ENCODE data around the gene SCGB1A1.
A peak's percentile ranks its signal among the peaks of the same experiment; 100 is the strongest.
"Not testable (repeated sequence)": the region's sequence is repeated elsewhere in the genome, so short reads cannot be mapped to it uniquely, and the experiment has no call there.

The SCGB1A1 gene, protein sequence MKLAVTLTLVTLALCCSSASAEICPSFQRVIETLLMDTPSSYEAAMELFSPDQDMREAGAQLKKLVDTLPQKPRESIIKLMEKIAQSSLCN

DNA sequence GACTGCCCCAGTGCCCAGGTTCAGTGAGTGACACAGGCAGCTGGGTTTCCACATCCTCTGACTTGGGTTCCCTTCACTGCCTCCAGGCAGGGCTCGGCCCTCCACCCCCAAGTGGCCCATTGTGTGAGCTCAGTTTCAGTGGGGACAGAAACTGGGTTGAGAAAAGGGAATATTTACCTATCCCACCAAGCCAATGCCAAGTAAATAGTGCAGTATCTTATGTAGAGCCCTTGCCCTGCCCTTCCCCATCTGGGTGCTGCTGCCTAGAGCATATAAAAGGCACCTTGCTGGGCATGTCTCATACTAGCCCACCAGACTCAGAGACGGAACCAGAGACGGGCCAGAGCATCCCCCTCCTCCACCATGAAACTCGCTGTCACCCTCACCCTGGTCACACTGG is at the start of gene SCGB1A1:
Gene SCGB1A1, plus strand, starts transcription at position 301 of the 400 bp plus-strand sequence. Its CDS starts 63 bp downstream, at position 364.
- no peak for DNase-seq (ENCODE audit: low spot score)

DNA sequence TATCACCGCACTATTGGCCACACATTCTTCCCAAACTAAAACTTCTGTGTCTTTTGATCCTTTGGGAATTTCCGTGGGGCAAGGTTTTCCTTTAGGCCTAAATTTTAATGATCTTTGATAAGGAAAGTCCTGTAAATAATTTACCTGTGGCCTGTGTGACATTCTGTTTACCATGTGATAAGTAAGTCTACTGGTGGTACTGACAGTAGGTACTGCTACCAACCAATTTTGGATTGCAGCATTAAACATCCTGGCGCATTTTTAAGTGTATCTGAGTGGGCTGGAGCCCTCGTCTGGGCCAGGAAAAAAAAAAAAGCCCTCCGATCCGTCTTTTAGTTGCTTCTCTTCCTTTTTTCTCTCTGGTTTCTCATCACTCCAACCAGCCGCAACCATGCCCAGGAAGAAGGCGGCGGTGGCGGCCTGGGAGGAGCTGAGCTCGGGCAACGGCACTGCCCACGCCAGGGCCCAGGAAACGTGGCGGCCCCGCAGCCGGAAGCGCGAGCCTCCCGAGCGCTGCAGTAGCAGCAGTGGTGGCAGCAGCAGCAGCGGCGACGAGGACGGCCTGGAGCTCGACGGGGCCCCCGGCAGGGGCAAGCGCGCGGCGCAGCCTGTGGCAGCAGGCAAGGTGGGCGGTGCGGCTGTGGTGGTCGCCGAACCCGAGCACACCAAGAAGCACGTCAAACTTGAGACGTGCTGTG is 47.9 kb upstream of the SCGB1A1 start:
- DNase-seq (ENCODE audit: low spot score), result no peak

- no peak for DNase-seq (ENCODE audit: low spot score)
These were observed 46.0 kb upstream of the SCGB1A1 start for GRCh38 chr11:62372871-62373270.

- DNase-seq (ENCODE audit: low spot score), result no peak
These were observed 45.2 kb upstream of the SCGB1A1 start for GRCh38 chr11:62373464-62374119.

DNA sequence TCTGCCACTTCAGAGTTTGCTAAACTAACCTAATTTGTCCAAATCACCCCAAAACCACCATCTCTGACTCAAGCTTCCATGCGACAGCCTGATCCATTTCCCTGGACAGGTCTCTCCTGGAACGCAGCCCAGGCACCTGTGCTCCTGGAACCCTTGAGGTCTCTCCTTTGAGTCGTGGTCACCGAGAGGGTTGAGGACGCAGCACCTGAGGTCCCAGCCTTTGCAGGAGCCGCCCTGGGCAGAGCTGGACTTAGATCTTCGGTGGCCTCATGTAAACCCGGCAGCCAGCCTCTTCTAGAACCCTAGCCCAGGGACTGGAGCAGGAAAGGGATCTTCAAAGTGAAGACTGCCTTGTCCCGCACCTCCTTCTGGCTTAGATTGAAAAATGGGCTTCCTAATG is 44.0 kb upstream of the SCGB1A1 start:
- DNase-seq (ENCODE audit: low spot score), result no peak

GRCh38 chr11:62378459-62379063 is 40.3 kb upstream of the SCGB1A1 start:
- DNase-seq (ENCODE audit: low spot score), result not testable (repeated sequence)

- DNase-seq (ENCODE audit: low spot score), result not testable (repeated sequence)
These were observed 39.2 kb upstream of the SCGB1A1 start for GRCh38 chr11:62379586-62379985.

DNA sequence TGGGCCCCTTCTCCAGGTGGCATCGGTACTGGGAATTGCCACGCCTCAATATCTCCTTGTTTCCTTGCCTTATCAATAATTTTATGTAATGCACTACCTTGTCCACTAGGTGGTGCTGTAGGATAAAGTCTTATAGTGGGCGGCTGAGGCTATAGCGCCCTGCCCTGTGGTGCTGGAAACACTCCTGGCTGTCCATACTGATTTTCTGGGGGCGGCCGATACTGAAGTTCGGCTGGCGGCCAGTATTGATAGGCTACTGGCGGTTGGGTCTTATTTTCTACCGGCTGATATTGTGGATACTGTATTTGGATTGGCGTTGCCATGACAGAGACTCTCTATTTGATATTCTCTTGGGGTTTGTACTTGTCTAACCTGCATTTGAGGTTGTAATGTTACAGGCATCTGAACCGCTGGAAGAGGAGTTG is 38.0 kb upstream of the SCGB1A1 start:
- DNase-seq (ENCODE audit: low spot score), result peak; percentile 69

- DNase-seq (ENCODE audit: low spot score), result no peak
These were observed 35.0 kb upstream of the SCGB1A1 start for GRCh38 chr11:62383822-62384221.

DNA sequence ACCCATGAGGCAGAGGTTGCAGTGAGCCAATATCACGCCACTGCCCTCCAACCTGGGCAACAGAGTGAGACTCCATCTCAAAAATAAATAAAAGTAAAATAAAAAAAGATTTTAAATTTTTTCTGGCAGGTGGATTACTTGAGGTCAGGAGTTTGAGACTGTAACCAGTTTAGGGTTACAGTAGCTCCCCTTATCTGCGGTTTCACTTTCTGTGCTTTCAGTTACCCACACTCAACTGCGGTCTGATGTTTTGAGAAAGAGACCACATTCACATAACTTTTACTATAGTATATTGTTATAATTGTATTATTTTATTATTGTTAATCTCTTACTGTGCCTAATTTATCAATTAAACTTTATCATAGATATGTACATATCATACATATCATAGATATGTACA is 32.8 kb upstream of the SCGB1A1 start:
- not testable (repeated sequence) for DNase-seq (ENCODE audit: low spot score)

- DNase-seq (ENCODE audit: low spot score), result no peak
These were observed 31.5 kb upstream of the SCGB1A1 start for GRCh38 chr11:62387381-62387780.

DNA sequence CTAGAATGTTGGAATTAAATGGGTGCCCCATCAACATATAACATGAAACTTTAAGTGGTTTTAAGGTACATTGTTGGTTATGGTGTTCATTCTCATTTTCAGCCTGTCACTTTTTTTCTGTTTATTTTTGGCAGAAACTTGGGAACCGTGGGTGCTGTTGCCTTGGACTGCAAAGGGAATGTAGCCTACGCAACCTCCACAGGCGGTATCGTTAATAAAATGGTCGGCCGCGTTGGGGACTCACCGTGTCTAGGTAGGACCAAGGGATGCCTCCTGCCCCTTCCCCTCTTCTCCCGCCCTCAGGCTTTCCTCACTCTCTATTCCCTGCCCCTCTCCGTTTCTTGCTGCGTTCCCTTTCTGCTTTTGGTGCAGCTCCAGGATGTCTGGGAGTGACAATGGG is 29.8 kb upstream of the SCGB1A1 start:
- no peak for DNase-seq (ENCODE audit: low spot score)

DNA sequence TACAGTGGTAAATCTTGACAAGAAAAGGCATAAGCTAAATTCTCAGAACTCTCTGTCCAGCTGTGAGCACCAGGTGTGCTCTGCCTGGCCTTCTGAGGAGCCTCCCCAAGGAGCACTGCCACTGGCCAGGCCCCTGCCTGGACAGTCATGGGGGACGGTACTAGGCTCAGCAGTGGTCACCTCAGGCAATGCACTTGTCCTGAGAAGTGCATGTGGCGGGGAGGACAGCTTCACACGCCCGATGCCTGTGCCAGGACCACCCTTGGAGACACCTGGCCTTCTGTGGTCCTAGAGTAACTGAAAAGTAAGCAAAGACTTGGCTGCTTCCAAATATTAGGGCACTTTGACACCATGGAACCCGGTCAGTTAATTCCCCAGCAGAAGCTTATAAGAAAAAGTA is 28.6 kb upstream of the SCGB1A1 start:
- DNase-seq (ENCODE audit: low spot score), result no peak

GRCh38 chr11:62390722-62391121 is 28.1 kb upstream of the SCGB1A1 start:
- no peak for DNase-seq (ENCODE audit: low spot score)

- DNase-seq (ENCODE audit: low spot score), result no peak
These were observed 27.0 kb upstream of the SCGB1A1 start for GRCh38 chr11:62391642-62392425.

- no peak for DNase-seq (ENCODE audit: low spot score)
These were observed 26.3 kb upstream of the SCGB1A1 start for GRCh38 chr11:62392506-62392905.

DNA sequence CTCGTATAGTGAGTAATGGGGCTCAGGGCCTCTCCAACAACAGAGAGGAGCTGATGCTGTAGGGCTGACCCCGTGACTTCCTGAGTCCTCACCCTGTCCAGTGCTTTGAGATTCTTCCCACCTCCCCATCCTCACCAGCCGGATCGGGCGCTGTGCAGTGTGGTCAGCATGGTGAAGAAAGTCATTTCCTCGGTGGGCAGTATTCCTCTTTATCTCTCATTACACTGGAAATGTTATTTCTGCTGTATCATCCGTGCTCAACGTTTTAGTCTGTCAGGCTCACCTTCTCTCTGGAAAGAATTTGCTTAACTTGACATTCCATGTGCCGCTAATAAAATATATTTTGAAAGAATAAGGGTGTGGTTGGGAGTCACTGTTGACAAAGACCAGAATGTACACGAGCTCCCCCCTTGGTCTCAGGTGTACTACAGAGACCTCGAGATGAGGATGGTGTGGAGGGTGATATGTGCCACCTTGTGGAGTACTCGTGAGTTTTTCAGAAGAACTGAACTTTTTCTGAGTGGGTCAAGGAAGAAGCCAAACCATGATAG is 25.7 kb upstream of the SCGB1A1 start:
- no peak for DNase-seq (ENCODE audit: low spot score)

GRCh38 chr11:62393735-62394134 is 25.1 kb upstream of the SCGB1A1 start:
- no peak for DNase-seq (ENCODE audit: low spot score)

- DNase-seq (ENCODE audit: low spot score), result peak; percentile 76
These were observed 23.9 kb upstream of the SCGB1A1 start for GRCh38 chr11:62394825-62395538.

GRCh38 chr11:62395885-62396551 is 22.8 kb upstream of the SCGB1A1 start:
- DNase-seq (ENCODE audit: low spot score), result no peak
